ENCODE data around the gene EHMT2.
"Not testable (repeated sequence)": the region's sequence is repeated elsewhere in the genome, so short reads cannot be mapped to it uniquely, and the experiment has no call there.

The EHMT2 gene
- 4.6 to 59.0 (median 32.4) reads per million in 18 experiments for total RNA-seq

DNA sequence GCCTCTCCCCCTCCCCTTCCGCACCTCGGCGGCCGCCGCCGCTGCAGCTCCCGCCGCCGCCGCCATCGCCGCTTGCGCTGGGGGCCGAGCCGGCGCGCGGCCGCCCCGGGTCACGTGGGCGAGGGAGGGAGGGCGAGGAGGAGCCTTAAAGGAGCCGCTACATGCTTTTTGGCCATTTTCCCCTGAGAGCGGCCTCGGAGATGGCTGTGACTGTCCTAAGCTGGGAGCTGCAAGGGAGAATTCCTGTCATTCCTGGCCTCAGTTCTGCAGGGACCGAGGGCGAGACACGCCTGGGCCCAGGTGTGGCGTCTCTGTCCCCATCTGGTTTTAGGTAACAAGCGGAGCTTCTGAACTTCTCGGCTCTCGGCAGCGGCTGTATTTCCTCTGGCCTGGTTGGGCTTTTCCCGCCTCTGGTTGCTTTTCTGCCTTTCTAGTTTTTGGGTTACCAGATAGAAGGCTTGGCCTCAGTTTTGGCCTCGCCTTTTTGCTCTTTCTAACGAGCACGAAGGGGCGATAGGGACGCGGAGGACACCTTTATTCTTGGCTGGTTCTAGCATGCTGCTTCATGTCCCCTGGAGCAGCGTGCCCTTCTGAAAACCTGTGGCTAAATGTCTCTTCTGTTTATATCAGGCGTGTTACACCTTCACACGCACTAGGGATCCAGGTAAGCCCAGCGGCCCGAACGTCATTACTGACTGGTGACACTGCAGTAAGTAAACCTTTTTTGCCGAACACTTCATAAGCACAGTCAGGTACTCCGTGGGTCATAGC, at the start of gene EHMT2:
Gene EHMT2 (minus strand): TSS at position 87 of the 771 bp plus-strand sequence. CDS start 21 bp downstream, at position 66.
- DNase-seq, result peak; percentile 81 to 89

DNA sequence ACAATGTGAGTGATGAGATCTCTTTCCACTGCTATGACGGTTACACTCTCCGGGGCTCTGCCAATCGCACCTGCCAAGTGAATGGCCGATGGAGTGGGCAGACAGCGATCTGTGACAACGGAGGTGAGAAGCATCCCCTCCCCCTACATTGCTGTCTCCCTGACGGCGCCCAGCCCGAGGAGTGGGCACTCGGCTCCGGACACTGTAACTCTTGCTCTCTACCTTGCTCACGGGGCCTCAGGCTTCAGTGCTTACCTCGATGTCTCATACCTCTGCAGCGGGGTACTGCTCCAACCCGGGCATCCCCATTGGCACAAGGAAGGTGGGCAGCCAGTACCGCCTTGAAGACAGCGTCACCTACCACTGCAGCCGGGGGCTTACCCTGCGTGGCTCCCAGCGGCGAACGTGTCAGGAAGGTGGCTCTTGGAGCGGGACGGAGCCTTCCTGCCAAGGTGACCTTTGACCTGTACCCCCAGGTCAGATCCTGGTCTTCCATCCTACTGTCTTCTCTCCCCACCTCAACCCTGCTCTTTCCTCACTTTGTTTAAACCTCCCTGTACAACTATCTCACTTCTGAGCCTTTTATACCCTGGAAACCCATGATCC, 49.7 kb upstream of the EHMT2 start:
- DNase-seq, result no peak

- DNase-seq, result no peak
Measured at GRCh38 chr6:31946370-31946885, 48.9 kb upstream of the EHMT2 start.

DNA sequence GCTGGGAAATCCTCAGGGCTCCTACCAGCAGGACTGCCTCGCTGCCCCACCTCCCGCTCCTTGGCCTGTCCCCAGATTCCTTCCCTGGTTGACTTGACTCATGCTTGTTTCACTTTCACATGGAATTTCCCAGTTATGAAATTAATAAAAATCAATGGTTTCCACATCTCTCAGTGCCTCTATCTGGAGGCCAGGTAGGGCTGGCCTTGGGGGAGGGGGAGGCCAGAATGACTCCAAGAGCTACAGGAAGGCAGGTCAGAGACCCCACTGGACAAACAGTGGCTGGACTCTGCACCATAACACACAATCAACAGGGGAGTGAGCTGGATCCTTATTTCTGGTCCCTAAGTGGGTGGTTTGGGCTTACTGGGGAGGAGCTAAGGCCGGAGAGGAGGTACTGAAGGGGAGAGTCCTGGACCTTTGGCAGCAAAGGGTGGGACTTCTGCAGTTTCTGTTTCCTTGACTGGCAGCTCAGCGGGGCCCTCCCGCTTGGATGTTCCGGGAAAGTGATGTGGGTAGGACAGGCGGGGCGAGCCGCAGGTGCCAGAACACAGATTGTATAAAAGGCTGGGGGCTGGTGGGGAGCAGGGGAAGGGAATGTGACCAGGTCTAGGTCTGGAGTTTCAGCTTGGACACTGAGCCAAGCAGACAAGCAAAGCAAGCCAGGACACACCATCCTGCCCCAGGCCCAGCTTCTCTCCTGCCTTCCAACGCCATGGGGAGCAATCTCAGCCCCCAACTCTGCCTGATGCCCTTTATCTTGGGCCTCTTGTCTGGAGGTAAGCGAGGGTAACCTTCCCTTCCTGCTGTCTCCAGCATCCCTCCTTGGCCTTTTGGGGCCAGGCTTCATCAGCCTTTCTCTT, 48.2 kb upstream of the EHMT2 start, which contains the start of gene CFB:
Gene CFB (plus strand): TSS at position 589 of the 863 bp plus-strand sequence. CDS start 127 bp downstream, at position 716.
- DNase-seq, result peak; percentile 45 to 71

DNA sequence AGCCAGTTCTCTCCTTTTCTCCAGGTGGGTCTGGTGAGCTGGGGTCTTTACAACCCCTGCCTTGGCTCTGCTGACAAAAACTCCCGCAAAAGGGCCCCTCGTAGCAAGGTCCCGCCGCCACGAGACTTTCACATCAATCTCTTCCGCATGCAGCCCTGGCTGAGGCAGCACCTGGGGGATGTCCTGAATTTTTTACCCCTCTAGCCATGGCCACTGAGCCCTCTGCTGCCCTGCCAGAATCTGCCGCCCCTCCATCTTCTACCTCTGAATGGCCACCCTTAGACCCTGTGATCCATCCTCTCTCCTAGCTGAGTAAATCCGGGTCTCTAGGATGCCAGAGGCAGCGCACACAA, 47.6 kb upstream of the EHMT2 start:
- no peak for DNase-seq

- DNase-seq, result no peak
Measured at GRCh38 chr6:31943742-31944141, 46.2 kb upstream of the EHMT2 start.

DNA sequence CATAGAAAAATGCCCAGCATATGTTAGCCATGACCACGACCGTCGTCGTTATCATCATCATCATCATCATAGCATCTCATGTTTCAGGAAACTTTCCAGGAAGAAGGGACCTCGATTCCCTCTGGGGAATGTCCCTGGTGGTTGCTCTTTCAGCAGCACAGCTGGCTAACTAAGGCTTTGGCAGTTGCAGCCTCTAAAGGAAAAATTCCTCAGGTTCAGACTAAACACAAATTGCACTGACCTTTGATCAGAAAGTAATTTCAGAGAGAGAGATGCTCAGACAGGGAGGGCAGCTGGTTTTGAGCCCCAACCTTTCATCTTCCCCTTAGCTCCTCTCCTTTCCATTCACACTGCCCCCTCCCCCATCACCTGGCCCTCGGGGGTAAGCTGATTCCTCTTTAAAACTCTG, 42.8 kb upstream of the EHMT2 start:
- no peak for DNase-seq

- DNase-seq, result no peak
Measured at GRCh38 chr6:31935823-31936222, 38.3 kb upstream of the EHMT2 start.

GRCh38 chr6:31935021-31935420, 37.5 kb upstream of the EHMT2 start:
- DNase-seq, result peak; percentile 47 to 59

DNA sequence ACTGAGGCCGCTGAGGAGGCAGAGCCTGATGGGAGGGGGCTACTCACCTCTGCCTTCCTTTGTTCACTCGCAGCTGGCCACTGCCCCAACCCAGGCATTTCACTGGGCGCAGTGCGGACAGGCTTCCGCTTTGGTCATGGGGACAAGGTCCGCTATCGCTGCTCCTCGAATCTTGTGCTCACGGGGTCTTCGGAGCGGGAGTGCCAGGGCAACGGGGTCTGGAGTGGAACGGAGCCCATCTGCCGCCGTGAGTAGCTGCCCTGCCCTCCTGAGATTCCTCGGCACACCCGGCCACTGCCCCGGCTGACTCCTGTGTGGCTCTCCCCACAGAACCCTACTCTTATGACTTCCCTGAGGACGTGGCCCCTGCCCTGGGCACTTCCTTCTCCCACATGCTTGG, 36.0 kb upstream of the EHMT2 start:
- DNase-seq, result no peak

DNA sequence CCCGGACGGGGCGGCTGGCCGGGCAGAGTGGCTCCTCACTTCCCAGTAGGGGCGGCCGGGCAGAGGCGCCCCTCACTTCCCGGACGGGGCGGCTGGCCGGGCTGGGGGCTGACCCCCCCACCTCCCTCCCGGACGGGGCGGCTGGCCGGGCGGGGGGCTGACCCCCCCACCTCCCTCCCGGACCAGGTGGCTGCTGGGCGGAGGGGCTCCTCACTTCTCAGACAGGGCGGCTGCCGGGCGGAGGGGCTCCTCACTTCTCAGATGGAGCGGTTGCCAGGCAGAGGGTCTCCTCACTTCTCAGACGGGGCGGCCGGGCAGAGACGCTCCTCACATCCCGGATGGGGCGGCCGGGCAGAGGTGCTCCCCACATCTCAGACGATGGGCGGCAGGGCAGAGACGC, 34.6 kb upstream of the EHMT2 start:
- not testable (repeated sequence) for DNase-seq

- no peak for DNase-seq
Measured at GRCh38 chr6:31930962-31931361, 33.5 kb upstream of the EHMT2 start.

GRCh38 chr6:31928672-31928939, 31.1 kb upstream of the EHMT2 start:
- no peak for DNase-seq

- no peak for DNase-seq
Measured at GRCh38 chr6:31927863-31928671, 30.6 kb upstream of the EHMT2 start.

DNA sequence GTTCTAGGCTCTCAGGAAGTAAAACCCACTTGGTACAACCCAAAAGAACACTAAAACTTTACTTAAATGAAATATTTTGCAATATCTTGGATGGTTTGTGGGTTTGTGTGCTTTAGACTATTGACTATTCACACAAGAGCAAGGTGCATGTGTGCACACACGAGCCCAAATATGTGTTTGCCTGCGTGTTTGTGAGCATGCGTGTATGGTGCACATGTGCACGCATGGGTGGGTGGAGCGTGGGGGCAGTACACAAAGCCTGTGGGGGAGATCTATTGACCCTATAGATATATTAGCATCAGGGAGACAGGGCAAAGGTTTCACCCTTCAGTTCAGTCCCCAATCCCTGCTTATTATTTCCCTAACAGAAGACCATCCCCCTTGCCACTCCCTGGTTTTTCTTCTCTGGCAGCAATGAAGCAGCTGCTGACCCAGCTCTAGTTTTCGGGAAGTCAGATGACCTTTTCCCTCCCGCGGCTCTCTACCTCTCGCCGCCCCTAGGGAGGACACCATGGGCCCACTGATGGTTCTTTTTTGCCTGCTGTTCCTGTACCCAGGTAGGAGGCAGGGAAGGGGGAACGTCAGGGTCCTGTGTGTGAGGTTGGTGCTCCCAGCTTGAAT, 29.9 kb upstream of the EHMT2 start, which contains the start of gene C2:
Gene C2 (plus strand): TSS at position 476 of the 621 bp plus-strand sequence. CDS start 36 bp downstream, at position 512.
- peak in 1 of 2 donors; percentile 5 for DNase-seq

DNA sequence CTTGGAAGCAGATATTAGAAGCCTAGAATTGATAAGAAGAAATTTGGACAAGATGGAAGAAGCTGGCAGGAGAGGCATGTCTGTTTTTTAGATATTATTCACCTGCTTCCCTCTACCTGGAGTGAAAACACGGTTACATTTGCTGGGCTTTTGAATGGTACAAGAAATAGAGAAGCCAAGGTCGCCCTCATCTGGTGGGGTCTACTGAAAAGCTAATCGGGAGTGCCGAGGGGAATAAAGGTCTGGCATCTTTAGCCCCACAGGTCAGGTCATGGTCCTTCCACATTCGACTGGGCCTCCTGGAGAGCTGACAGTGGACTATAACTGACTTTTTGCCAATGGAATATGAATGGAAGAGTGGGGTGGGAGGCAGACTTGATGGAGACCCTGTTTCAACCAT, 25.4 kb upstream of the EHMT2 start:
- peak in 1 of 2 donors; percentile 41 for DNase-seq

- DNase-seq, result peak; percentile 64 to 74
Measured at GRCh38 chr6:31920811-31921210, 23.3 kb upstream of the EHMT2 start.

- DNase-seq, result no peak
Measured at GRCh38 chr6:31919624-31920303, 22.3 kb upstream of the EHMT2 start.

DNA sequence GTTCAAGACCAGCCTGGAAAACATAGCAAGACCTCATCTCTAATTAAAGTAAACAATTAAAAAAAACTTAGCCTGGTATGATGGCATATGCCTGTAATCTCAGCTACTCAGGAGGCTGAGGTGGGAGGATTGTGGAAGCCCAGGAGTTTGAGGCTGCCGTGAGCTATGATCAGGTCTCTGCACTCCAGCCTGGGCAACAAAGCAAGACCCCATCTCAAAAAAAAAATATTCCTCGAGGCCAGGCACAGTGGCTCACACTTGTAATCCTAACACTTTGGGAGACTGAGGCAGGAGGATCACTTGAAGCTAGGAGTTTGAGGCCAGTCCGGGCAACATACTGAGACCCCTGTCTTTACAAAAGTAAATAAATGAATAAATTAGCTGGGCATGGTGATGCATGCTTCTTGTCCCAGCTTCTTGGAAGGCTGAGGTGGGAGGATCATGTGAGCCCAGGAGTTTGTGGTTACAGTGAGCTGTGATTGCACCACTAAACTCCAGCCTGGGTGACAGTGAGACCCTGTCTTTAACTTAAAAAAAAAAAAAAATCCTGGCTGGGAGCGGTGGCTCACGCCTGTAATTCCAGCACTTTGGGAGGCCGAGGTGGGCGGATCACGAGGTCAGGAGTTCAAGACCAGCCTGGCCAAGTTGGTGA, 20.7 kb upstream of the EHMT2 start:
- peak; percentile 62 to 81 for DNase-seq

GRCh38 chr6:31915756-31916155, 18.3 kb upstream of the EHMT2 start:
- no peak for DNase-seq

DNA sequence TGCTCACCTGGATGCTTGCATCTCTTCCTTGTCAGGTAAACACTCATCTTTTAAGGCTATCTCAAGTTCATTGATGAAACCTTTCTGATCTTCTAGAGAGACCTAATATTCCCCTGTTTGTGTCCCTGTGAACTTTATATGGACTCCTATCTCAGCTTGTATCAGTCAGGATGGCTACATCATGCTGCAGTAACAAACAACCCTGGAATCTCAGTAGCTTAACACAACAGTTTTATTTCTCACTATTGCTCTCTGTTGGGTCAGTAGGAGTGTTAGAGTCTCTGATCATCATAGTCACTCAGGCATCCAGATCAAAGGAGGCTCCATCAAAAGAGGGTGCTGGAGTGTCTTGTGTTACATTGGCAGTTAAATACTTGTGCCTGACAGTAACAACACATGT, 17.9 kb upstream of the EHMT2 start:
- no peak for DNase-seq
